GM18498 (cell line): ENCODE measurements around the gene MYBPH.

Experiments
- ATAC-seq: cut with Tn5 transposase; IDR thresholded peaks from one replicate; pipeline ENCODE4 v1.9.1; 2021; ENCODE audit warnings: mild to moderate bottlenecking, moderate library complexity; ENCODE audit not compliant: unreplicated experiment

MYBPH gene

GRCh38 chr1:203167913-203168200, 7.8 kb downstream of the MYBPH start:
- no peak for ATAC-seq

DNA sequence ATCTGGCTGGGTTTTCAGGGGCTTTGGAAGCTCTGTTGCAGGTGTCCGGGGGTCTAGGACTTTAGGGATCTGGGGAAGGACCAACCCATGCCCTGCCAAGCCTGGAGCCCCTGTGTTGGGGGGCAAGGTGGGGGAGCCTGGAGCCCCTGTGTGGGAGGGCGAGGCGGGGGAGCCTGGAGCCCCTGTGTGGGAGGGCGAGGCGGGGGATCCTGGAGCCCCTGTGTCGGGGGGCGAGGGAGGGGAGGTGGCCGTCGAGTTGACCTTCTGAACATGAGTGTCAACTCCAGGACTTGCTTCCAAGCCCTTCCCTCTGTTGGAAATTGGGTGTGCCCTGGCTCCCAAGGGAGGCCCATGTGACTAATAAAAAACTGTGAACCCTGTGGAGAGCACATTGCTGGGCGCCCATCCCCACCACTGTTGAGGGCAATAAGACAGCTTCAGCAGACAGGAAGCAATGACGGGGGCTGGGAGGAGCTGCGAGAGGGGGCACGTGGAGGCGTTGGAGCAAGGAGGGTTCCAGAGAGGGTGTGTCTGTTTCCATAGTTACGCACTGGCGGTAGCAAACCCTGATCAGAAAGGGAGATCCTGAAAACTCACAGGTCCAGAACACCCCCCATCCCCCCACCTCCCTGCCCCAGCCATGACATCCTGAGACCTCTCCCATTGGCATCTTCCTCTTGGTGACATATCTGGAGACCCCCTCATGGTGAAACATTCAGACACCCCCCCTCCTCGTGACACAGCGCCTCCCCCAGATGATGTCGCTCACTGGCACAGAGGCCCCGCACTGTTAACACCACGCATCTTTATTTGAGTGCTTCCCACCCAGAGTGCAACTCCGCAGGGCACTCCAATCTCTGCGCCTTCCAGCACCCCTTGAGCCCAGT, 8.4 kb downstream of the MYBPH start:
- no peak for ATAC-seq

DNA sequence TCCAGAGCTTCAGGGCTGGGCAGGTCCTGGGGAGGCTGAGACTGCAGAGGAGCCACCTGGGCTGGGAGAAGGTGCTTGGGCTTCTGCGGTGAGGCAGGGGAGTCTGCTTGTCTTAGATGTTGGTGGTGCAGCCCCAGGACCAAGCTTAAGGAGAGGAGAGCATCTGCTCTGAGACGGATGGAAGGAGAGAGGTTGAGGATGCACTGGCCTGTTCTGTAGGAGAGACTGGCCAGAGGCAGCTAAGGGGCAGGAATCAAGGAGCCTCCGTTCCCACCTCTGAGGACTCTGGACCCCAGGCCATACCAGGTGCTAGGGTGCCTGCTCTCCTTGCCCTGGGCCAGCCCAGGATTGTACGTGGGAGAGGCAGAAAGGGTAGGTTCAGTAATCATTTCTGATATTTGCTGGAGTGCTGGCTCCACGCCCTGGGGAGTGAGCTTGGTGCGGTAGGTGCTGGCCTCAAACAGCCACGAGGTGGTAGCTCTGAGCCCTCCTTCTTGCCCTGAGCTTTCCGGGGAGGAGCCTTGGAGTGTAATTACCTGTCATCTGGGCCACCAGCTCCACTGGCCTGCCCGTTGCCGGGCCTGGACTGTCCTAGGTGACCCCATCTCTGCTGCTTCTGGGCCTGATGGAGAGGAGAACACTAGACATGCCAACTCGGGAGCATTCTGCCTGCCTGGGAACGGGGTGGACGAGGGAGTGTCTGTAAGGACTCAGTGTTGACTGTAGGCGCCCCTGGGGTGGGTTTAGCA, 9.3 kb downstream of the MYBPH start:
- no peak for ATAC-seq

DNA sequence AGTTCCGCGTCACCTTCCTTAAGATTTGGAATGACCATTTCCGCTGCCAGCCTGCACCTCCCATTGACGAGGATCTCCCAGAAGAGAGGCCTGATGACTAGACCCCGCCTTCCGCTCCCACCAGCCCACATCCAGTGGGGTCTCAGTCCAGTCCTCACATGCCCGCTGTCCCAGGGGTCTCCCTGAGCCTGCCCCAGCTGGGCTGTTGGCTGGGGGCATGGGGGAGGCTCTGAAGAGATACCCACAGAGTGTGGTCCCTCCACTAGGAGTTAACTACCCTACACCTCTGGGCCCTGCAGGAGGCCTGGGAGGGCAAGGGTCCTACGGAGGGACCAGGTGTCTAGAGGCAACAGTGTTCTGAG, 9.8 kb downstream of the MYBPH start:
- ATAC-seq: no peak

- no peak for ATAC-seq
Measured at GRCh38 chr1:203165101-203165799, 10.4 kb downstream of the MYBPH start.

DNA sequence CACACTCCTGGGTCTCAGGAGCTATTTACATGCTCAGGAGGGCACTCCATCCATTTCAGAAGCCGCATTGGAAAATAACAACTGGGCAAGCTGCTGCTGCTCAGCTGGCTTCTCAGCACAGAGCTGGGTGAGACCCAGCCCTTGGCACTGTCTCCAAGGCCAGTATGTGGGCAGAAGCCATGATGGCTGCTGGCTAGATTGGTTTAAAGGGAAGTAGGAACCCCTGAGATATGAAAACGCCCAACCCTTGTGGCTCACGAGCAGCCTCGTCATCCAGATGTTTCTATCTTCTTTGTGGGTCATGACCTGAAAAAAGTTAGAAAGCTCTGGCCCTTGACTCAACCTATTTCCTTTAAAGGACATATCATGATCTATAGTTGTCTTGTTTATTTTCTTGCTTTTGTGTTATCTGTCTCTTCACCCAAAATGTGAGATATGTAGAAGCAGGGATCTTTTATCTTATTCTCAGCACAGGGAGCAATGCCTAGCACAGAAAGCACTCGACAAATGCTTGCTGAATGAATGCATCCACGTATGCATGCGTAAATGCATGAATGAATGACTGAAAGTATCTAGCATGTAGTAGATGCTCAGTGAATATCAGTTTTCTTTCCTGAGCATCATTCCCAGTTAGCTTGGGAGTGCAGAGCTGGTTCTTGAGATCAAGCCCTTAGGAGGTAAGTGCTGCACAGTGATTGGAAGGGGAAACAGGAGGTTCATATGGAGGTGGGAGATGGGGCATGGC, 11.6 kb downstream of the MYBPH start:
- no peak for ATAC-seq

DNA sequence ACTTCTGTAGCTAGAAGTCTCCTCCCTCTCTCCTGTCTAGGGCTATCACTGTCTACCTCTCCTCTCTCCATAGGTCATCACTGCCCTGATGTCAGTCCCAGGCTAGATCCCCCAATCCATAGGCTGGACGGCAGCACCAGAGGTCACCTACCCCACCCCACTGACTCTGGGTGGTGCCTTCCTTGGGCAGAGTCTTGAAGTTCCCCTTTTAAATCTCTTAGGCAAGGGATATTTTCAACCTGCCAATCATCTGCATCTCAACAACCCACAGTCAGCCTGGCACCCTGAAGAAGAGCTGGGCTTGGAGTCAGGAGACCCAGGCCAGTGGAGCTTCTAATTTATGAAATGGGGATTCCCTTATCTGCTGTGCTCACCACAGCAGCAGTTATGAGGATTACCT, 13.2 kb downstream of the MYBPH start:
- no peak for ATAC-seq

GRCh38 chr1:203161703-203162102, 13.9 kb downstream of the MYBPH start:
- no peak for ATAC-seq

- no peak for ATAC-seq
Measured at GRCh38 chr1:203161175-203161574, 14.5 kb downstream of the MYBPH start.

DNA sequence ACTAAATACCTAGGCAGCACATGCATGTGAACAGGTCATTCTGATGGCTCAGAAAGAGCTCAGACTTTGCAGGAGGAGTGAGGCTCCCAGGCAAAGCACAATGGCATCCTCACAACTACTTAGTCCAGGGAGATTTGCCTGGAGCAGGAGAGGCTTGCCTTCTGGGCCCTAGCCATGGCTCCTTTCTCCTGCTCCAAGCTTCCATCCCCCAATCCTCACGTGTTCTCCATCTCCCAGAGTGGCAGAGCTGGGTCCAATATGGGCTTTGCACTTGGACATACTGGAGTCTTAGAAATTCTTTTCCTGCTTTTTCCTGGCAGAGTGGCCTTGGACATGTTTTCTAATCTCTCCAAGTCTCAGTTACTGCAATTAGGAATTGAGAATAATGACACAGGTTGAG, 15.8 kb downstream of the MYBPH start:
- ATAC-seq: no peak

DNA sequence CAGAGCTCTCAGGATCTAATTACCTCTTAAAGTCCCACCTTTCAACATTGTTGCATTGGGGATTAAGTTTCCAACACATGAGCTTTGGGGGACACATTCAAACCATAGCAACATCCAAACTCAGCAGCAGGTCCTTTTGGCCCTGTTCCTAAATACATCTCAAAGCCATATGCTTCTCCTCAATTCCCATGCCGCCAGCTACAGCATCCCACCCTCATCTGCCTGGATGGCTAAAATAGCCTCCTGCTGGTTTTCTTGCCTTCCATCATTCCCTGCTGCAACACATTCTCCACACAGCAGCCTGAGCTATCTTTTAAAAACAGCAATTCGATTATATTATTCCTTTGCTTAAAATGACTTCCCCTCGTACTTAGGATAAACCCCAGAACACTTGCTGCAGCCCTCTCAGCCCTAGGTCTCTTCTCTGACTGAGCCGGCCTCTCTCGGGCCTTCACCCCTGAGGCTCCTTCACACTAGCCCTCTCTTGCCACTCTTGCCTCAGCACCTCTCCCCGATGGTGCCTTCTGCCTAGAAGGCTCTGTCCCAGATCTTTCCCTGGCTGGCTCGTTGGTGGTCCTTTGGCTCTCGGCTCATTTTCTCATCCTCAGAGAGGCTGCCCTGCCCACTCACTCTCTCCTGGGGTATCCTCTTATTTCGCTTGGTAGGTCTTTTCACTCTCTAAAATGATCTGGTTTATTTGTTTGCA, 16.5 kb downstream of the MYBPH start:
- no peak for ATAC-seq

DNA sequence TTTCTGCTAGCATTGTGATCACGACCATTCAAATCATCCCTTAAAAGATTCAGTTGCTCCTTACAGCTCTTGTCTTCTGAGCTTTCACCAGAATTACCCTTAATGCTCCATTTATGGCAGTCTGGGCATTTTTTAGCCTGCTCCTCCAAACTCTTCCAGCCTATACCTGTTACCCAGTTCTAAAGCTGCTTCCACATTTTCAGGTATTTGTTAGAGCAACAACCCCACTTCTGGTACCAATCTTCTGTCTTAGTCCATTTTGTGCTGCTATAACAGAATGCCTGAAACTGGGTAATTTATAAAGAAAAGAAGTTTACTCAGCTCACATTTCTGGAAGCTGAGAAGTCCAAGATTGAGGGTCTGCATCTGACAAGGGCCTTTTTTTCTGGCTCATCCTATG, 17.2 kb downstream of the MYBPH start:
- no peak for ATAC-seq

DNA sequence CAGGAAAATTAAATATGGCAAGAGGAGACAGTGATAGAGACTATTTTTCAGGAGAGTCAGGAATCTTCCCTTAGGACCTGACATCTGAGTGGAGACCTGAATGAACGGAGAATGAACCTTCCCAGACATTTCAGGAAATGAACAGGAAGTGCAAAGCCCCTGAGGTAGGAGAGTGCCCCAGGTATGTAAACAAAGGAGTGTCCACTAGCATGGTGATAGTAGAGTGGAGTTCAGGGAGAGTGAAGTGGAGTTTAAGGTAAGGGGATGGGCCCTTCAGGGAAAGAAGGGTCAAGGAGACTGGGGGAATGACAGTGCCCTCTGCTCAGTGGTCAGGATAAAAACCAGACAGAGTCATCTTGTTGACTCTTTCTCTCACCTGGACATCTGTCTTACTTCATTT, 19.3 kb downstream of the MYBPH start:
- no peak for ATAC-seq

GRCh38 chr1:203153989-203154821, 21.4 kb downstream of the MYBPH start:
- ATAC-seq: no peak

GRCh38 chr1:203153051-203153988, 22.3 kb downstream of the MYBPH start:
- no peak for ATAC-seq

- ATAC-seq: no peak
Measured at GRCh38 chr1:203152158-203153034, 23.2 kb downstream of the MYBPH start.

- no peak for ATAC-seq
Measured at GRCh38 chr1:203151362-203152157, 24.1 kb downstream of the MYBPH start.
